Lower leg skin (tissue), 3 donors: ENCODE measurements around the gene WAPL.

ENCODE experiments used
- CTCF ChIP-seq, 3 donors: fragments of 450-650 bp; IDR thresholded peaks; one replicate each; pipeline ENCODE4 v1.5.1; 2016; ENCODE audit warnings: antibody characterized with exemption in 3 of 3, mild to moderate bottlenecking in 3 of 3, moderate library complexity in 2 of 3
- POLR2A ChIP-seq, 2 donors: fragments of 450-650 bp; IDR thresholded peaks; one replicate each; pipeline ENCODE4 v1.6.1; 2016 to 2017; ENCODE audit warnings: antibody characterized with exemption in 2 of 2, mild to moderate bottlenecking in 1 of 2, moderate library complexity in 1 of 2

GRCh38 chr10:86423739-86424138 is 97.9 kb downstream of the WAPL start:
- TF ChIP-seq CTCF (IDR thresholded peaks at IDR 0.05) = no peak
- TF ChIP-seq POLR2A (IDR thresholded peaks at IDR 0.05) = no peak
